ENCODE measurements around the gene MSI2. TPM values are rescaled to one million over a fixed set of nuclear protein-coding genes. Genes with fewer than 3 reads are reported as not detected.

MSI2 gene
- total and polyA plus RNA-seq, 2 experiments from 2014 or later, result 18.9 to 41.8 TPM

DNA sequence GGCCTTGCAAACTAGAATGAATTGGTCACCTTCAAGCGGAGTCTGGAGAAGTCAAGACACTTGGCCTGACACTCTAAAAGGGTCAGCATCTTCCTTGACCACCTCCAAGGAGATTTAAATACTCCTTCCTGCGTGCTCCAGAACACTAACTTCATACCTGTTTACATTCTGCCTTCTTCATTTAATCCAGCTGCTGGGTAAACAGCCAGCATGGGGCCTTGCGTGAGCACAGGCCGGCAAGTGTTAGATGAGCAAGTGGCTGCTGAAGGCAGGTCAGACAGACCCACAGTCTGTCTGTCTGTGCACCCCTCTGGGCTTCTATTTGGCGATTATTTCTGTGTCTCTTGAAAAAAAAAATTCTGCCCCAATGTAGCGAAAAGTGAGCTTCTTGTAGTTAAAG, 153.8 kb downstream of the MSI2 start:
- Mint-ChIP-seq H3K4me3 (no peak overlapping the region), H3K27ac (peak overlapping the region; percentile 58; the same call in 1 of the 2 replicates), H3K9me3 (no peaks in the 10 kb centered on the region), H3K4me1 (peaks cover 57% of the 10 kb centered on the region), H3K36me3 (ENCODE audit: low read depth) (no peaks in the 10 kb centered on the region), H3K27me3 (ENCODE audit: insufficient read depth, low read depth, poor library complexity) (peaks cover 5% of the 10 kb centered on the region)
- Histone ChIP-seq H2AFZ (no peak overlapping the region), H3K27me3 (ENCODE audit: insufficient read depth) (no peaks in the 10 kb centered on the region), H3K36me3 (ENCODE audit: insufficient read depth) (no peaks in the 10 kb centered on the region), H3K4me1 (ENCODE audit: insufficient read depth) (peaks cover 41% of the 10 kb centered on the region), H3K9me2 (ENCODE audit: insufficient read depth) (no peaks in the 10 kb centered on the region), H3F3A (replicated peaks; ENCODE audit: low read depth) (no peaks in the 10 kb centered on the region), H3K4me3 (no peak overlapping the region), H3K79me2 (replicated peaks; ENCODE audit: insufficient read depth) (peaks cover 24% of the 10 kb centered on the region), H4K20me1 (replicated peaks; ENCODE audit: insufficient read depth) (no peaks in the 10 kb centered on the region; the same call in 1 of the 2 replicates), H3K4me2 (no peak overlapping the region), H3K27ac (ENCODE audit: low read depth) (no peak overlapping the region)
- DNase-seq (ENCODE audit: low spot score), result no peak
- ATAC-seq, result peak; percentile 12; the same call in 2 of the 3 replicates
- TF ChIP-seq CREB1 (CRISPR knock-in tag; IDR thresholded peaks at IDR 0.05; ENCODE audit: low read depth) (no peak), ZNF331 (CRISPR knock-in tag; IDR thresholded peaks at IDR 0.05; ENCODE audit: low read depth) (no peak), EZH2phosphoT487 (IDR thresholded peaks at IDR 0.05; ENCODE audit: unreplicated experiment) (no peak), POLR2AphosphoS5 (IDR thresholded peaks at IDR 0.05; ENCODE audit: low read depth) (no peak), NANOG (IDR thresholded peaks at IDR 0.05; ENCODE audit: borderline replicate concordance) (no peak), EZH2 (IDR thresholded peaks at IDR 0.05; ENCODE audit: low read depth, unreplicated experiment) (no peak), JUNB (IDR thresholded peaks at IDR 0.05; ENCODE audit: unreplicated experiment) (no peak), ZNF114 (CRISPR knock-in tag; IDR thresholded peaks at IDR 0.05) (no peak), STAT1 (IDR thresholded peaks at IDR 0.05; ENCODE audit: unreplicated experiment) (no peak)
- TF ChIP-seq, protein P1, sequence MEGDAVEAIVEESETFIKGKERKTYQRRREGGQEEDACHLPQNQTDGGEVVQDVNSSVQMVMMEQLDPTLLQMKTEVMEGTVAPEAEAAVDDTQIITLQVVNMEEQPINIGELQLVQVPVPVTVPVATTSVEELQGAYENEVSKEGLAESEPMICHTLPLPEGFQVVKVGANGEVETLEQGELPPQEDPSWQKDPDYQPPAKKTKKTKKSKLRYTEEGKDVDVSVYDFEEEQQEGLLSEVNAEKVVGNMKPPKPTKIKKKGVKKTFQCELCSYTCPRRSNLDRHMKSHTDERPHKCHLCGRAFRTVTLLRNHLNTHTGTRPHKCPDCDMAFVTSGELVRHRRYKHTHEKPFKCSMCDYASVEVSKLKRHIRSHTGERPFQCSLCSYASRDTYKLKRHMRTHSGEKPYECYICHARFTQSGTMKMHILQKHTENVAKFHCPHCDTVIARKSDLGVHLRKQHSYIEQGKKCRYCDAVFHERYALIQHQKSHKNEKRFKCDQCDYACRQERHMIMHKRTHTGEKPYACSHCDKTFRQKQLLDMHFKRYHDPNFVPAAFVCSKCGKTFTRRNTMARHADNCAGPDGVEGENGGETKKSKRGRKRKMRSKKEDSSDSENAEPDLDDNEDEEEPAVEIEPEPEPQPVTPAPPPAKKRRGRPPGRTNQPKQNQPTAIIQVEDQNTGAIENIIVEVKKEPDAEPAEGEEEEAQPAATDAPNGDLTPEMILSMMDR (conservative IDR thresholded peaks at IDR 0.05; ENCODE audit: low read depth in 2 of 2), result no peak
- TF ChIP-seq, protein P2, sequence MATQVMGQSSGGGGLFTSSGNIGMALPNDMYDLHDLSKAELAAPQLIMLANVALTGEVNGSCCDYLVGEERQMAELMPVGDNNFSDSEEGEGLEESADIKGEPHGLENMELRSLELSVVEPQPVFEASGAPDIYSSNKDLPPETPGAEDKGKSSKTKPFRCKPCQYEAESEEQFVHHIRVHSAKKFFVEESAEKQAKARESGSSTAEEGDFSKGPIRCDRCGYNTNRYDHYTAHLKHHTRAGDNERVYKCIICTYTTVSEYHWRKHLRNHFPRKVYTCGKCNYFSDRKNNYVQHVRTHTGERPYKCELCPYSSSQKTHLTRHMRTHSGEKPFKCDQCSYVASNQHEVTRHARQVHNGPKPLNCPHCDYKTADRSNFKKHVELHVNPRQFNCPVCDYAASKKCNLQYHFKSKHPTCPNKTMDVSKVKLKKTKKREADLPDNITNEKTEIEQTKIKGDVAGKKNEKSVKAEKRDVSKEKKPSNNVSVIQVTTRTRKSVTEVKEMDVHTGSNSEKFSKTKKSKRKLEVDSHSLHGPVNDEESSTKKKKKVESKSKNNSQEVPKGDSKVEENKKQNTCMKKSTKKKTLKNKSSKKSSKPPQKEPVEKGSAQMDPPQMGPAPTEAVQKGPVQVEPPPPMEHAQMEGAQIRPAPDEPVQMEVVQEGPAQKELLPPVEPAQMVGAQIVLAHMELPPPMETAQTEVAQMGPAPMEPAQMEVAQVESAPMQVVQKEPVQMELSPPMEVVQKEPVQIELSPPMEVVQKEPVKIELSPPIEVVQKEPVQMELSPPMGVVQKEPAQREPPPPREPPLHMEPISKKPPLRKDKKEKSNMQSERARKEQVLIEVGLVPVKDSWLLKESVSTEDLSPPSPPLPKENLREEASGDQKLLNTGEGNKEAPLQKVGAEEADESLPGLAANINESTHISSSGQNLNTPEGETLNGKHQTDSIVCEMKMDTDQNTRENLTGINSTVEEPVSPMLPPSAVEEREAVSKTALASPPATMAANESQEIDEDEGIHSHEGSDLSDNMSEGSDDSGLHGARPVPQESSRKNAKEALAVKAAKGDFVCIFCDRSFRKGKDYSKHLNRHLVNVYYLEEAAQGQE (IDR thresholded peaks at IDR 0.05; ENCODE audit: unreplicated experiment), result no peak
- TF ChIP-seq, protein P3, sequence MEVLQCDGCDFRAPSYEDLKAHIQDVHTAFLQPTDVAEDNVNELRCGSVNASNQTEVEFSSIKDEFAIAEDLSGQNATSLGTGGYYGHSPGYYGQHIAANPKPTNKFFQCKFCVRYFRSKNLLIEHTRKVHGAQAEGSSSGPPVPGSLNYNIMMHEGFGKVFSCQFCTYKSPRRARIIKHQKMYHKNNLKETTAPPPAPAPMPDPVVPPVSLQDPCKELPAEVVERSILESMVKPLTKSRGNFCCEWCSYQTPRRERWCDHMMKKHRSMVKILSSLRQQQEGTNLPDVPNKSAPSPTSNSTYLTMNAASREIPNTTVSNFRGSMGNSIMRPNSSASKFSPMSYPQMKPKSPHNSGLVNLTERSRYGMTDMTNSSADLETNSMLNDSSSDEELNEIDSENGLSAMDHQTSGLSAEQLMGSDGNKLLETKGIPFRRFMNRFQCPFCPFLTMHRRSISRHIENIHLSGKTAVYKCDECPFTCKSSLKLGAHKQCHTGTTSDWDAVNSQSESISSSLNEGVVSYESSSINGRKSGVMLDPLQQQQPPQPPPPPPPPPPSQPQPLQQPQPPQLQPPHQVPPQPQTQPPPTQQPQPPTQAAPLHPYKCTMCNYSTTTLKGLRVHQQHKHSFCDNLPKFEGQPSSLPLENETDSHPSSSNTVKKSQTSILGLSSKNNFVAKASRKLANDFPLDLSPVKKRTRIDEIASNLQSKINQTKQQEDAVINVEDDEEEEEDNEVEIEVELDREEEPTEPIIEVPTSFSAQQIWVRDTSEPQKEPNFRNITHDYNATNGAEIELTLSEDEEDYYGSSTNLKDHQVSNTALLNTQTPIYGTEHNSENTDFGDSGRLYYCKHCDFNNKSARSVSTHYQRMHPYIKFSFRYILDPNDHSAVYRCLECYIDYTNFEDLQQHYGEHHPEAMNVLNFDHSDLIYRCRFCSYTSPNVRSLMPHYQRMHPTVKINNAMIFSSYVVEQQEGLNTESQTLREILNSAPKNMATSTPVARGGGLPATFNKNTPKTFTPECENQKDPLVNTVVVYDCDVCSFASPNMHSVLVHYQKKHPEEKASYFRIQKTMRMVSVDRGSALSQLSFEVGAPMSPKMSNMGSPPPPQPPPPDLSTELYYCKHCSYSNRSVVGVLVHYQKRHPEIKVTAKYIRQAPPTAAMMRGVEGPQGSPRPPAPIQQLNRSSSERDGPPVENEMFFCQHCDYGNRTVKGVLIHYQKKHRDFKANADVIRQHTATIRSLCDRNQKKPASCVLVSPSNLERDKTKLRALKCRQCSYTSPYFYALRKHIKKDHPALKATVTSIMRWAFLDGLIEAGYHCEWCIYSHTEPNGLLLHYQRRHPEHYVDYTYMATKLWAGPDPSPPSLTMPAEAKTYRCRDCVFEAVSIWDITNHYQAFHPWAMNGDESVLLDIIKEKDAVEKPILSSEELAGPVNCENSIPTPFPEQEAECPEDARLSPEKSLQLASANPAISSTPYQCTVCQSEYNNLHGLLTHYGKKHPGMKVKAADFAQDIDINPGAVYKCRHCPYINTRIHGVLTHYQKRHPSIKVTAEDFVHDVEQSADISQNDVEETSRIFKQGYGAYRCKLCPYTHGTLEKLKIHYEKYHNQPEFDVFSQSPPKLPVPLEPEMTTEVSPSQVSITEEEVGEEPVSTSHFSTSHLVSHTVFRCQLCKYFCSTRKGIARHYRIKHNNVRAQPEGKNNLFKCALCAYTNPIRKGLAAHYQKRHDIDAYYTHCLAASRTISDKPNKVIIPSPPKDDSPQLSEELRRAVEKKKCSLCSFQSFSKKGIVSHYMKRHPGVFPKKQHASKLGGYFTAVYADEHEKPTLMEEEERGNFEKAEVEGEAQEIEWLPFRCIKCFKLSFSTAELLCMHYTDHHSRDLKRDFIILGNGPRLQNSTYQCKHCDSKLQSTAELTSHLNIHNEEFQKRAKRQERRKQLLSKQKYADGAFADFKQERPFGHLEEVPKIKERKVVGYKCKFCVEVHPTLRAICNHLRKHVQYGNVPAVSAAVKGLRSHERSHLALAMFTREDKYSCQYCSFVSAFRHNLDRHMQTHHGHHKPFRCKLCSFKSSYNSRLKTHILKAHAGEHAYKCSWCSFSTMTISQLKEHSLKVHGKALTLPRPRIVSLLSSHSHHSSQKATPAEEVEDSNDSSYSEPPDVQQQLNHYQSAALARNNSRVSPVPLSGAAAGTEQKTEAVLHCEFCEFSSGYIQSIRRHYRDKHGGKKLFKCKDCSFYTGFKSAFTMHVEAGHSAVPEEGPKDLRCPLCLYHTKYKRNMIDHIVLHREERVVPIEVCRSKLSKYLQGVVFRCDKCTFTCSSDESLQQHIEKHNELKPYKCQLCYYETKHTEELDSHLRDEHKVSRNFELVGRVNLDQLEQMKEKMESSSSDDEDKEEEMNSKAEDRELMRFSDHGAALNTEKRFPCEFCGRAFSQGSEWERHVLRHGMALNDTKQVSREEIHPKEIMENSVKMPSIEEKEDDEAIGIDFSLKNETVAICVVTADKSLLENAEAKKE (CRISPR knock-in tag; IDR thresholded peaks at IDR 0.05), result no peak

Measured in GM23338 (cell line).